GM19238 (cell line): ENCODE data around the gene NUDT7.

Source experiments
- DNase-seq: peaks from one replicate; pipeline ENCODE4 v3.0.0; 2011; ENCODE audit warnings: low spot score; ENCODE audit not compliant: insufficient read length

Gene NUDT7

DNA sequence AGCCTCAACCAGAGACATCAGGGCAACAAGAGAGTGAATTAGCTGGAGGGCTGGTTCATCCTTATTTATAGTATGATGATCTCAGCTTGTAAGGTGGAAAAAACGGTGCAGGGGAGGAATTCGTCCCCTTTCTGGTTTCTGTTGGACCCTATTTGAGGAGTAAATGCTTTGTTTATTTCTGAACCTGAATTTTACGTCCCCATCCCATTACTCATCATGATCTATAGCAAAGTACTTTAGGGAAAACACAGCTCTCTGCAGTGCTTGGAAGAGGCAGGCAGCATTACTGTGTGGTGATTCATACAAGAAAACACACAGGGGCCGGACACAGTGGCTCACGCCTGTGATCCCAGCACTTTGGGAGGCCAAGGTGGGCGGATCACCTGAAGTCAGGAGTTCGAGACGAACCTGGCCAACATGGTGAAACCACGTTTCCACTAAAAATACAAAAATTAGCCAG, 58.1 kb downstream of the NUDT7 start:
- no peak for DNase-seq

- no peak for DNase-seq
These were observed 58.8 kb downstream of the NUDT7 start for GRCh38 chr16:77781091-77781490.

GRCh38 chr16:77782694-77783093, 60.4 kb downstream of the NUDT7 start:
- DNase-seq, result no peak

- DNase-seq, result no peak
These were observed 62.4 kb downstream of the NUDT7 start for GRCh38 chr16:77784441-77785372.

- DNase-seq, result no peak
These were observed 63.1 kb downstream of the NUDT7 start for GRCh38 chr16:77785373-77785764.

DNA sequence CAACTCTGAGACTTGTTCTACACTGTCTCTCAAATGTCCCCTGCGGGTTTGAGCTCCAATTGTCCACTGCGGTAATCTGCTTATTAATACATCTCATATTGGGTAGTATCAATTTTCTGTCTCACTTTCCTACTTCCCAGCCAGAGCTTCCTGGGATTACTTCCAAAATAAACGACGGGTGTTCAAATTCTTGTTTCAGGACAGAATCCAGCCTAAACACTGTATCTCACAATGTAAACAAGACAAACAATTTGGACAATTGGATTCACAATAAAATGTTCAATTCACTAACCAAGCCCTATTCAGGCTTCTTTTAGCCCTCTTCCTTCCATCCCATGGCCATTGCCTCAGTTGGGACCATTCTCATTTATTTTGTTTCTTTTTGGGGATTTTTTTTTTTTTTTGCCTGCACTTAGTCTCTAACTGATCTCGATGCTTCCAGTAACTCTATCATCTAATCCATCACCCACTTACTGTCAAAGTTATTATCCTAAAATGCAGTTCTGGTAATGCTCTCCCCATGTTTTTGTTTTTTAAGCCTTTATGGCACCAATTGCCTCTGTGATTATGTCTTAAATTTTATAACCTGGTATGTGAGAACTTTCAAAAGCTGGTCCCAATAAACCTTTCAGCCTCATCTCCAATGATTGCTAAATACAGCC, 64.0 kb downstream of the NUDT7 start:
- DNase-seq, result no peak

DNA sequence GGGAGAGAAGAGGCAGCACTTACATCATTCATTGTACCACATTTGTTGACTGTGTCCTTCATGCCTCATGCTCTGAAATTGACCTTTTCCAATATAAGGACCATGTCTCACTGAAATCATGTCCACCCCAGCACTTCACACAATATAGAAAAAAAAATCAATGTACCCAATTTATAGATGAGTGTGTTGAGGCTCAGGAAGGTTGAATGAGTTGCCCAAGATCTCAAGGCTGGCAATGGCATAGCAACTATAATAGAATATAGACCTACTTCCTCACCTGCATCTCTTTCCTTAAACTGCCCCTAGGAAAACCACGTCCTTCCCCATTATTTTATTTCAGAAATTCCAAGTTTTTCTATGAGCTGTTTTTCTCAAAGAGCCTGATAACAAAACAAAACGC, 65.1 kb downstream of the NUDT7 start:
- DNase-seq, result no peak

DNA sequence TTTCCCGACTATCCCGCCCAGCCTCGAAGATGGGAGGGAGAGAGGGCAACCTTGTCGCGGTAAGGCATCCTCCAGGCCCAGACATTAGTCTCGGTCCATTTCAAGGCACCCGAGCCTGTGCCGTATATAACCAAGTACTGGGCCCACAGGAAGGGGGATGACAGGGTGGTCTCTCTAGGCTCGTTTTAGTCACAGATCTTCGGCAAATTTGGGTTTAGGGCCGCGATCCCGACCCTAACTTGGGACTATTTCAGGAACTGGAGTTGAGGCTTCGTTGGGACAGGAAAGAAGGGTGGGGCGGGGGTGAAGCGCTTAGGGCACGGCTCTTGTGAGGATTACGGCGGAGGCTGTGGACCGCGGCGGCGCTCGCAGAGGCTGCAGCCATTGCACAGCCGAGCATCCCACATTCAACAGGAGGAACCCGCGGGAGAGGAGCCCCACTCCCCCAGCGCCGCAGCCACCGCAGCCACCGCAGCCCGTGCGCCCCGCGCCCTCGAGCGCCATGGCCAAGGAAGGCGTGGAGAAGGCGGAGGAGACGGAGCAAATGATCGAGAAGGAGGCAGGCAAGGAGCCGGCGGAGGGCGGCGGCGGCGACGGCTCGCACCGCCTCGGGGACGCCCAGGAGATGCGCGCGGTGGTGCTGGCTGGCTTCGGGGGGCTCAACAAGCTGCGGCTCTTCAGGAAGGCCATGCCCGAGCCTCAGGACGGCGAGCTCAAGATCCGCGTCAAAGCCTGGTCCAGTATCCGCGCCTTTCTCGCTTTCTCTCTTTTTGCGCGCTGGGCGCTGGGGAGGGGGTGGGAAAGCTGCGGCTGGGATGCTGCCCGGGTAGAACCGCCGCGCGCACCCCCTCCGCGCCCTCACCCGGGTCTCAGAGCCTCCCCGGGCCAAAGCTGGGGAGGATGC, 66.1 kb downstream of the NUDT7 start, which contains the start of gene VAT1L:
TSS of gene VAT1L (plus strand) at position 384 of the 904 bp plus-strand sequence. CDS start at position 503, 119 bp downstream.
- DNase-seq, result no peak

DNA sequence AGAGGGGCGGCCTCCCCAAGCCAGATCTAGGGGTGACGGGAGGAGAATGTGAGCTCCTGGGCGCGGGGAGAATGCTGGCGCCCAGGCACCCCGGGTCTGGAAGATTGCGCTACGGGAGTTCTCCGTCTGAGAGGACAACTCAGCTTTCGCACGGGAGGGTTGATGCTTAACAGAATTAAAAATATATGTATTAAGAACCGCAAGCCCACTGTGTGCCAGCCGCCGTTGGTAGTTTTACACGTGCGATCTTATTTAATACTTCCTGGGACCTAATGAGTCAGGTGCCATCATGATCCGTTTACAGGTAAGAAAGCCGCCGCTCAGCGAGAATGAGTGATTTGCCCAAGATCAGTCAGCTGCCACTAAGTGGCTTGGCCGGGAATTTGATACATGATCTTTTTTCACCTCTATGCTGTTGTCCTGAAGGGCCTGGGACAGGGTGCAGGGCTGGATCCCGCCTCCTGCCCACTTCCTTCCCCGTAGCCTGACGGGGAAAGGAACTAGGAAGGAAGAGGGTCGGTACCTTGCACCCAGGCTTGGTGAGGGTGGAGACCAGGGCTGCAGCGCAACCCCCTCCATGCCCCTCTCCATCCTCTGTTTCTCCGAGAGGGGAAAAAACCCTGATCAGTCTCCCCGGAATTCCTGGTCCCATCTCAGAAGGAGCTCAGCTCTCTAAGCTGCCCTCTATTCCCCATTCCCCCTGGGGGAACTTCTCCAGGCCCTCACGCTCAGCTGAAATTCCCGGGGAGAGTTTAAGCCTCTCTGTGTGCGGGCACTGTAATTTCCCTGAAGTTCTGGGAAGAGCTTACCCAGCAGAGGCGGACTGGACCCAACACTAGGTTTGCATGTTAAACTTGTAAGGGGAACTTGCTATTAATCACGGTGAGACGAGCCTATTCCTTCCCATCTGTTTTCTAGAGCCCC, 67.0 kb downstream of the NUDT7 start:
- no peak for DNase-seq

DNA sequence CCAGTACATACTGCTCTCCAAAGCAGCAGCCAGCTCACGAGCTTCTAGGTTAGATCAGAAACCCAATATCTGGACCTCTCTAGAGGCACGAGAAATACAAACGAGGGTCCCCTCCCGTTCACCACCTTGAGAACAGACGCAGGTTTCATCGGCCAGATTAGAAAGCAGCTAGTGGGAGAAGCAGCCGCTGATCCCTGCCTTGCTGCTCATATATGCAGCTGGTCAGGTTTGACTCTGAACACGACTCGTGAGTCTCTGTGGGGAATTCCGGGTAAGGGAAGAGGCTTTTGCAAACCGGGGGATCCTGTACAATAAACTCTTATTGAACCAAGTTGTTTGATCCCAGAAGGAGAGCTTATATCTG, 67.7 kb downstream of the NUDT7 start:
- no peak for DNase-seq

GRCh38 chr16:77790912-77791311, 68.6 kb downstream of the NUDT7 start:
- DNase-seq, result no peak
